Kidney (tissue), 14 donors: Measurements from ENCODE around the gene ACSL4. TPM values are rescaled to one million over a fixed set of nuclear protein-coding genes. Genes with fewer than 3 reads are reported as not detected.

Experiments used
- DNase-seq, 5 donors: peaks; one replicate each; pipeline ENCODE4 v3.0.0-alpha.2; 2013 to 2020
- FAIRE-seq: peaks from 2 replicates; lab custom pipeline; 2012; peaks lifted over from hg19 to GRCh38; lab: Jason Lieb, UNC
- H3K27ac ChIP-seq, 2 donors: one replicate each; pipeline ENCODE4 v1.7.0; 2013; ENCODE audit warnings: low read depth in 2 of 2, low read length in 2 of 2, inconsistent platforms in 1 of 2
- H3K27me3 ChIP-seq: one replicate; pipeline ENCODE4 v1.7.1; 2013; ENCODE audit warnings: low read length, inconsistent platforms; ENCODE audit not compliant: control insufficient read depth, insufficient read depth
- H3K36me3 ChIP-seq, 3 donors: one replicate each; pipeline versions ENCODE4 v1.7.0 to v1.7.1; 2013; ENCODE audit warnings: low read length in 3 of 3, control low read depth in 1 of 3, inconsistent platforms in 1 of 3; ENCODE audit not compliant: insufficient read depth in 3 of 3, control insufficient read depth in 2 of 3
- H3K4me1 ChIP-seq, 3 donors: one replicate each; pipeline versions ENCODE4 v1.7.0 to v1.7.1; 2013; ENCODE audit warnings: low read length in 3 of 3, inconsistent platforms in 1 of 3, low read depth in 1 of 3; ENCODE audit not compliant: control insufficient read depth in 2 of 3, insufficient read depth in 2 of 3
- H3K4me3 ChIP-seq, 3 donors: one replicate each; pipeline versions ENCODE4 v1.7.0 to v1.8.1; 2013; ENCODE audit warnings: low read length in 3 of 3, control low read depth in 1 of 3, inconsistent platforms in 1 of 3
- H3K9ac ChIP-seq, 3 donors: one replicate each; pipeline versions ENCODE4 v1.7.0 to v1.7.1; 2013; ENCODE audit warnings: low read length in 3 of 3, control low read depth in 1 of 3, inconsistent platforms in 1 of 3
- H3K9me3 ChIP-seq, 3 donors: one replicate each; pipeline versions ENCODE4 v1.7.0 to v1.7.1; 2013; ENCODE audit warnings: low read length in 3 of 3, control low read depth in 1 of 3, inconsistent platforms in 1 of 3; ENCODE audit not compliant: control insufficient read depth in 2 of 3, insufficient read depth in 1 of 3
- CTCF ChIP-seq: IDR thresholded peaks from 3 replicates; pipeline ENCODE4 v1.5.1; 2012; ENCODE audit warnings: mild to moderate bottlenecking, moderate library complexity, borderline replicate concordance; ENCODE audit not compliant: insufficient read depth; ENCODE audit errors: extremely low read depth
- intact Hi-C: fragments of 100-400 bp; cut with DNase I; formaldehyde crosslinking; loops from one replicate; pipeline ENCODE4 v1.11.1; 2022
- polyA plus RNA-seq: library from polyadenylated mRNA; stranded (reverse); fragments of 350-450 nt; fragmentation: Illumina TruSeq; extraction: RNeasy Lipid Tissue Mini Kit (QIAGEN cat#74804); gene quantifications from one replicate; pipeline ENCODE4 v1.2.3, GENCODE V29; 2014; ENCODE audit warnings: low read depth, low replicate concordance; ENCODE audit not compliant: insufficient read depth
- total RNA-seq: library from RNA; stranded (reverse); fragmentation: NEBNext Ultra II Directional; extraction: Animal tissue kit (Norgen Biotek cat#: 25700); gene quantifications from one replicate; pipeline ENCODE4 v1.2.1, GENCODE V29; 2021
- donor health status: control.
- donor health status: control.
- donor health status: control.
- donor health status: control.
- donor health status: control.
- donor health status: DM: yes; HTN: yes; CAD: no.
- donor health status: Normal renal cell carcinoma (clear cell type).

Gene ACSL4
- total and polyA plus RNA-seq, 2 donors from 2014 or later: 34.0 to 205 TPM

GRCh38 chrX:109697855-109698254, 35.2 kb downstream of the ACSL4 start:
- H3K27me3 ChIP-seq: peaks cover 4% of the 10 kb centered on the region
- no peak overlapping the region for H3K4me3 ChIP-seq
- intact Hi-C loops: no loop called here
- H3K27ac ChIP-seq: no peak overlapping the region
- TF ChIP-seq CTCF: no peak
- no peak overlapping the region for H3K9ac ChIP-seq
- H3K4me1 ChIP-seq: no peaks in the 10 kb centered on the region
- no peaks in the 10 kb centered on the region for H3K9me3 ChIP-seq
- no peaks in the 10 kb centered on the region for H3K36me3 ChIP-seq
- DNase-seq: no peak
- no peak for FAIRE-seq

- intact Hi-C loops: no loop called here
- Histone ChIP-seq H3K9ac (no peak overlapping the region), H3K4me1 (no peaks in the 10 kb centered on the region), H3K9me3 (no peaks in the 10 kb centered on the region), H3K27ac (no peak overlapping the region), H3K36me3 (no peaks in the 10 kb centered on the region), H3K27me3 (peaks cover 4% of the 10 kb centered on the region), H3K4me3 (no peak overlapping the region)
- FAIRE-seq (no peak), DNase-seq (no peak)
- no peak for TF ChIP-seq CTCF
Measured at GRCh38 chrX:109696146-109696740, 36.8 kb downstream of the ACSL4 start.

- Histone ChIP-seq H3K4me3 (no peak overlapping the region), H3K4me1 (no peaks in the 10 kb centered on the region), H3K27ac (no peak overlapping the region), H3K9me3 (no peaks in the 10 kb centered on the region), H3K27me3 (peaks cover 4% of the 10 kb centered on the region), H3K9ac (no peak overlapping the region), H3K36me3 (no peaks in the 10 kb centered on the region)
- DNase-seq (no peak), FAIRE-seq (no peak)
- no peak for TF ChIP-seq CTCF
- intact Hi-C loops: no loop called here
Measured at GRCh38 chrX:109695637-109696036, 37.4 kb downstream of the ACSL4 start.

- no peaks in the 10 kb centered on the region for H3K4me1 ChIP-seq
- H3K9ac ChIP-seq: no peak overlapping the region
- H3K27ac ChIP-seq: no peak overlapping the region
- no peak for FAIRE-seq
- intact Hi-C loops: no loop called here
- no peak for DNase-seq
- TF ChIP-seq CTCF: no peak
- H3K4me3 ChIP-seq: no peak overlapping the region
- no peaks in the 10 kb centered on the region for H3K36me3 ChIP-seq
- peaks cover 4% of the 10 kb centered on the region for H3K27me3 ChIP-seq
- H3K9me3 ChIP-seq: no peaks in the 10 kb centered on the region
Measured at GRCh38 chrX:109691752-109692151, 41.3 kb downstream of the ACSL4 start.
